Dedifferentiated amniotic fluid mesenchymal stem cell (primary cell): ENCODE measurements around the gene KIF21B.

Source experiments
- DNase-seq: peaks from one replicate; pipeline ENCODE4 v3.0.0-alpha.2; 2016; ENCODE audit errors: extremely low spot score

Gene KIF21B

GRCh38 chr1:201048521-201048920 lies 25.0 kb upstream of the KIF21B start:
- no peak for DNase-seq

GRCh38 chr1:201044119-201044518 lies 20.6 kb upstream of the KIF21B start:
- no peak for DNase-seq

DNA sequence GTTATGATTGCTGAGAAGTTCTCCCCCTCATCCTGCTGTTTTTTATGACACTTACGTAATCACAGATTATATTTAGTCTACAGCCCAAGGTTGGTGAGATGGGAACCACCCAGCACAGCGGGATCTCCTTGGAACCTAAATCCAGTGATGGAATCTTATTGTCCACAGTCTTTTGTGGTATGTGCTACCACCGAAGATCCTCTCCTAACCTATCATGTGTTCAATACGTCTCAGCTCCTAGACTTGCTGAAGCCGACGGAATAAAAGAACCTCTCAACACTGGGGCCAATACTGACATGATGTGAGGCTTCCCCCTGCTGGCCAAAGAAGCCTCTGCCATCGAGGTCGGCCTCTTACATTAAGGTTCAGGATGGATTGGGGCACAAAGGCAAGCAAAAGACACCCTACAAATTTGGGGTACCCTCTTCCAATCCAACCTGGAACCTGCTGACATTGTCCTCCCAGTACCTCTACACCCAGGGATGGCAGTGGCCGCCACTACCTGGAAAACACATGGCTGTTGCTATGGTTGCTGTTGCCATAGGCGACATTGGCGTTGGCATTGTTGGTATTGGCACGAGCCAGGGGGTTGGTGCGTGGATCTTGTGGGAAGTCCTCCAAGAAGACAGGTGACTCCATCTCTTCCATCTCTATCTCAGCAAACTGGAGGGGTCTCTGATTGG lies 19.4 kb upstream of the KIF21B start:
- peak; percentile 68 for DNase-seq

DNA sequence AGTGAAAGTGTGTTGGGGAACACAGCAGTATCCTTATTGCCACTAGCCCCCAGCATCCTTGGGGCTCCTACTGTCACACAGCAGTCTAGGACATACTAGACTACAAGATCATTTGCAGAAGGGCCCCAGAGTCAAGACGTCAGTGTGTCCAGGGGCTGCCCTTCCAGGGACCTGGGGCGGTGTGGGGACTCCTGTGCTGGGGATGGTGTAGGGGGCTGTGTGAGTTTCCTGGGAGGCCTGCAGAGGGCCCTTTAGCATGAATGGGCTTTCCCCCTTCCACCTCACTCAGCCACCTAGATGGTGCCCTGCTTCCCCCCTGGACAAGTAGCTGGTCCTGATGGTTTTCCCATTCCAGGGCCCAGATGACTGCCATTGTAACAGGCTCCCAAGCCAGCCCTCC lies 17.5 kb upstream of the KIF21B start:
- no peak for DNase-seq

DNA sequence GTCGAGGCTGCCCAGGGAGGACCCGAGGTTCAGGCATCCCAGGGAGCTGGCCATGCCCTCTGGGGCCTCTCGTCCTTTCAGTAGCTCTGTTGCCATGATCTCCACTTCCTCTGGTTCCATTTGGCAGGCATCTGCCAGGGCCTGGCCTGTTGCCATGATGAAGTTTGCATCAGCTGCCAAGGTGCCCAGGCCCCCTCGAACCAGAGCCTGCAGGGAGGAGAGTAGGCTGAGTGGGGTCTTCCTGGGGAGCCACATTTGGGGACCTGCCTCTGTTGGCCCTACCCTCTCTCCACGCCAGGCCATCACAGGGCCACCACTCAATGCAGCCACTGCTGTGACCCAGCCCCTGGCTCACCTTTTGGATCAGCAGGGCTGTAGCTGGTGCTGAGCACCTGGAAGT lies 16.4 kb upstream of the KIF21B start:
- no peak for DNase-seq

DNA sequence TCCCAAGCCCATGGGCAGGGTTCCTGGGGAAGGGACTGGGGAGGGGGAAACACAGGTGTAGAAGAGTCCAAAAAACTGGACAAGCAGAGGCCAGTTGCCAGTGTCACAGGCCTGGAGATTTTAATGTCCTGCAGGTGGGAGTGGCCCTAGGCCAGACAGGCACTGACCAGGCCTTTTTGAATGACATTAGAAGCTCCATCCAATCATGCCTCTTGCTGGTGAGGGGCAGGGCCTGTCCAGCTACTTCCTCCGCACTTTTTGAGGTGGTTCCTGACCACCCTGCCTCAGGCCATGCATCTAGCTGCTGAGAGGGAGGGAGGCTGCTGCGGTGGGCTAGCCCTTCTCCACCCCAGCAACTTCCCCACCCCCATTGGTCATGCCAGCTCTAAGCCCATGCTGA lies 15.9 kb upstream of the KIF21B start:
- DNase-seq: no peak

- DNase-seq: no peak
Observed at GRCh38 chr1:201038186-201038876, 14.8 kb upstream of the KIF21B start.

- DNase-seq: no peak
Observed at GRCh38 chr1:201036188-201036842, 12.8 kb upstream of the KIF21B start.

GRCh38 chr1:201034671-201035070 lies 11.2 kb upstream of the KIF21B start:
- no peak for DNase-seq

- no peak for DNase-seq
Observed at GRCh38 chr1:201032408-201032807, 8.9 kb upstream of the KIF21B start.

DNA sequence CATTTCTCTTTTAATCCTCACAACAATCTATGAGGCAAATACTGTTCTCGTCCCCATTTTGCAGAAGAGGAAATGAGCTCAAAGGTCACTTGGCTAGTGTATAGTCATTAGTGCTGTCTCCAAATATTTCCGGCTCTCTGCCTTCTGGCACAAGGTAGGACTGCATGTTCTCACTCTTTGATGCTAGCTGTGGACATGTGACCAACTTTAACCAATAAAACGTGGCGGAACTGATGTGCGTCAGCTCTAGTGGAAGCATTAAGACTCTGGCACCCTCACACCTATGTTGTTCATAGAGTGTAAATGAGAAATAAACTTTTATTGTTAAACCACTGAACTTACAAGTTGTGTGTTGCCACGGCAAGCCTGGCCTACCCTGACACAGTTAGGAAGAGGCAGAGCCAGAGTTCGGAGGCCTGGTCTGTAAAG lies 5.0 kb upstream of the KIF21B start:
- no peak for DNase-seq

DNA sequence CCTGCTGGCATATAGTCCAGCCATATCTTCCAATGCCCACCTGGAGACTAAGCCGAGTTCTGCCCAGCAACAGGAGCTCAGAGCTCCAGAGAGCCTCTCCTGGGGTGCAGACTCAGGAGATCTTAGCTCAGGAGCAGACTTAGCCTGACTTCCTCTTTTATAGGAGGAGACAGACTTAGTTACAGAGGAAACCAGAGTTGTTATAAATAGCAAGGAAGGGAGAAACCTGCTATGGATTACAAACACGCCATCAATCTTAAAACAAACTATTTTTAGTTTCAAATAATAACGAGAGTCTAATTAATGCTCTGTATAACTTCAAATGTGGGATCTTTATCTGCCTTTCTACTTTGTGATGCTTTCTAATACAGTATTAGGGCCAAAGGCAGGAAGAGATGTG lies 3.3 kb upstream of the KIF21B start:
- no peak for DNase-seq

- no peak for DNase-seq
Observed at GRCh38 chr1:201026234-201026633, 2.7 kb upstream of the KIF21B start.

- DNase-seq: no peak
Observed at GRCh38 chr1:201025571-201026002, 2.1 kb upstream of the KIF21B start.

- DNase-seq: no peak
Observed at GRCh38 chr1:201024625-201024998, 1.1 kb upstream of the KIF21B start.

DNA sequence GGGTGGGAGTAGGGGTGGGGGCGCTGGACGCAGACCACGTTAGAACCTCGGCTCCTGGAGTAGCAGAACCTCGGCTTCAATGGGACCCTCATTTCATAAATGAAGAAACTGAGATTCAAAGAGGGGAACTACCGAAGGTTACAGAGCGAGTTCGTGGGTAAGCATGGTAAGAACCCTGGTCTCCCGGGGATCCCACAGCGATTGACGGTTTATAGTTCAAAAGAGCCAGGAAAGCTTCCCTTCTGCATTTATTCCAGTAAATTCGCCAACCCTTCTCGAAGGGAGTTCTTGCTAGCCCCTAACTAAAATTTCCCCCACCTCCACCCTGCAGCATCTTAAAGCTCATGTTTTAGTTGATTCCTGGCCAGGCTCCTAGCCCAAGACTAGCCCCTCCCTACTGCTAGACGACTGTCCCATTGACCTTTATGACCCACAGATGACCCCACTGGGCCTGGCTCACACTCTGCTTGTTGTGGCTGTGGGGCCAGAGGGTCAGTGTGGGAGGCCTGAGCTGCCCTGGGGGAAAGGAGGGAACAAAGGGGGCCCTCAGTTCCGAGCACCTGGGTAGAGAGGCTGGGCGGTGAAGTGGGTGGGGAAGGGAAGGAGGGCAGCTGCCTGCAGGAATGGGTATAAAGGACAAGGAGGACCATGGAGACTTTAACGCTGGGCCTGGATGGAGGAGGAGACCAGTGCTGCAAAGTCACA lies 558 bp upstream of the KIF21B start:
- DNase-seq: no peak

DNA sequence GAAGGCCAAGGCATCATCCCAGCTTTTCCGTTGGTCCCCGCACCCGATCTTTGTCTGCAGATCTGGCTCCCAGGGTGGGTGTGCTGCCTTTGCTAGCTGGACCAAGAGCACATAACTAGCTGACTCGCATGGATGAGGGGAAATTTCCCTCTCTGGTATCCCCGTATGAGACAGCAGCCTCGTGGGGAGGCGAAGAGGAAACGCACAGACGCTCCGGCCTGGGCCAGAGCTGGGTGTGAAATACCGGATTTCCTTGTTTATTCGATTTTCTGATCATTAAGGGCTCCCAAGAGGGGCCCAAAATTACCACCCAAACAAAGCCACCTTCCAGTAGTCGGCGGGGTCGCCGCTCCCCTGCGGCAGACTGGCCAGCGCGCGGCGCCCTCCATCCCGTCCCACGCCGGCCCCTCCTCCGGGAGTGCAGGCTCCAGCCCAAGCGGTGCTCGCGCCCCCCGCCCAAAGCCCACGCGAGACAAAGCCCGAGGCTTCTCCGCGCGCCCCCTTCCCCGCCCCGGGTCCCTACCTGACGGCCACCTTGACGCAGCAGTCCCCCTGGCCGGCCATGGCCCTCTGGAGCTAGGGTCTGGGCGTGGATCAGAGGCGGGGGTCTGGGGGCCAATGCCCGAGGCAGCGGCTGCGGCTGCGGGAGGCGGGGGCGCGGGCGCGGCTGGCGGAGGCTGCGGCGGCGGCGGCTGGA lies 546 bp downstream of the KIF21B start:
- DNase-seq: no peak

DNA sequence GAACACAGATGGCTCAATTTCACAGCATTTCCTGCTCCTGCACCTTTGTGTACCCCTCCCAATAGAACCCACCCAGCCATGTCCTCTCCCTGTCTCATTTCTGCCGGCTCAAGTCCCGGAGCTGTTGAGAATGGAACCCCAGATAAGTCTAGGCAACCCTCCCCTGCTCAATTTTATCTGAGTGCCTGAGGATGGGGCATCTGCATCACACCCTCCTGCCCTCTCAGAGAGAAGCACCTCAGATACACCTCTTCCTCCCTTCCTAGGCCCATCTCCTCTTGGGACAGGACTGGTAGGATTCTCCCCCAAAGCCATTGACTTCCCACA lies 1.1 kb downstream of the KIF21B start:
- DNase-seq: no peak

- no peak for DNase-seq
Observed at GRCh38 chr1:201021630-201022492, 1.7 kb downstream of the KIF21B start.

- no peak for DNase-seq
Observed at GRCh38 chr1:201020721-201021629, 2.5 kb downstream of the KIF21B start.
